ENCODE measurements around the gene KMT5B. TPM values are rescaled to one million over a fixed set of nuclear protein-coding genes. Genes with fewer than 3 reads are reported as not detected.
A peak's percentile ranks its signal among the peaks of the same experiment; 100 is the strongest.

KMT5B gene
- total and polyA plus RNA-seq, 2 of the 4 experiments (the other 2 are of a cell fraction) = 11.2 to 13.4 TPM

DNA sequence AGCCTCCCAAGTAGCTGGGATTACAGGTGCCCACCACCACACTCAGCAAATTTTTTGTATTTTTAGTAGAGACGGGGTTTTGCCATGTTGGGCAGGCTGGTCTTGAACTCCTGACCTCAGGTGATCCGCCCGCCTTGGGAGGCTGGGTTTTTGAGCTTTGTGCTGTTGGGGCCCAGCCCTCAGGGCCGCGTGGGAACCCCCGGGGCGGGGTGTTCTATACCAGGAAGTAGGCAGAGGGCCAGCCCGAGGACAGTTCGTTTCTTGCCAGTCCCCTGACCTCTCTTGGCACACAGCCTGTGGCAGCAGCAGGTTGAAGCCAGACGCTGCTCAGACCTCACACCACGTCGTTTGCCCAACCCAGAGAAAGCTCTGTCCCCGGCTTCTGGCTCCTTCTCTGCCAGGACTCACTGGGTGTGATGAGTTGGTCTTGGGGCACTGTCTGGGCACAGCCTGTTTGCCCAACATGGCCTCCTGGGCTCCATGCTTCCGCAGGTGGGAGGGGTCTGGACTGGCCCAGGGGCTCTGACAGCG, 67.0 kb downstream of the KMT5B start:
- H2BK15ac ChIP-seq (ENCODE audit: low read depth, low read length) = no peak overlapping the region

More for the DNA sequence above, 67.0 kb downstream of the KMT5B start:
- Histone ChIP-seq H3K9me1 (ENCODE audit: insufficient read depth, low read length) (peaks cover 3% of the 10 kb centered on the region; the same call in 1 of the 2 replicates), H3K56ac (ENCODE audit: extremely low read depth, insufficient read depth, low read length) (no peak overlapping the region), H4K5ac (ENCODE audit: low read depth, low read length) (no peak overlapping the region), H2BK20ac (ENCODE audit: low read depth, low read length) (no peak overlapping the region), H3K4me3 (ENCODE audit: insufficient read depth, low read depth, low read length) (no peak overlapping the region), H3K4me2 (ENCODE audit: low read depth, low read length) (no peak overlapping the region), H4K8ac (ENCODE audit: low read depth in 2 of 2, low read length in 2 of 2) (no peak overlapping the region), H3K23ac (ENCODE audit: low read depth, low read length) (no peak overlapping the region), H3K27me3 (ENCODE audit: control insufficient read depth, insufficient read depth, low read length) (no peaks in the 10 kb centered on the region; the same call in 1 of the 2 replicates), H2AFZ (replicated peaks; ENCODE audit: low read length, poor library complexity) (no peak overlapping the region), H3K36me3 (ENCODE audit: control insufficient read depth, insufficient read depth, low read length) (no peaks in the 10 kb centered on the region), H3K27ac (ENCODE audit: insufficient read depth, low read length) (no peak overlapping the region), H4K91ac (ENCODE audit: insufficient read depth, low read depth, low read length) (no peak overlapping the region), H3K79me1 (ENCODE audit: low read depth in 1 of 2, low read length in 2 of 2) (no peaks in the 10 kb centered on the region), H3K18ac (ENCODE audit: low read depth, low read length) (no peak overlapping the region), H3K9ac (ENCODE audit: low read depth, low read length) (no peak overlapping the region), H2AK9ac (replicated peaks; ENCODE audit: low read depth, low read length, poor library complexity) (peak overlapping the region; percentile 42), H3K4ac (ENCODE audit: low read depth, low read length) (no peak overlapping the region), H2AK5ac (ENCODE audit: low read depth, low read length) (no peak overlapping the region), H3K4me1 (ENCODE audit: control insufficient read depth, insufficient read depth, low read length) (peaks cover 4% of the 10 kb centered on the region; the same call in 1 of the 2 replicates), H4K20me1 (ENCODE audit: insufficient read depth, low read length) (no peaks in the 10 kb centered on the region), H3K9me3 (ENCODE audit: control insufficient read depth, insufficient read depth, low read length) (no peaks in the 10 kb centered on the region), H2BK120ac (ENCODE audit: low read depth, low read length) (no peak overlapping the region), H2BK5ac (ENCODE audit: low read depth, low read length, poor library complexity, severe bottlenecking) (no peak overlapping the region), H3K14ac (replicated peaks; ENCODE audit: low read depth, low read length) (no peak overlapping the region)
- CTCF ChIA-PET = no interaction called here
- dilution Hi-C loops (cut with HindIII; ENCODE audit: low sequenced_read_pairs, unreplicated experiment) (no loop called here), intact Hi-C loops (cut with micrococcal nuclease) (no loop called here), in situ Hi-C loops (cut with MboI; ENCODE audit: low sequenced_read_pairs) (no loop called here)
- TF ChIP-seq ELK1 (IDR thresholded peaks at IDR 0.05; ENCODE audit: borderline replicate concordance, low read depth, low read length) (no peak), NFE2L2 (IDR thresholded peaks at IDR 0.05; ENCODE audit: low read depth, low read length) (no peak), SMC3 (IDR thresholded peaks at IDR 0.05; ENCODE audit: low read depth, low read length) (no peak), USF2 (IDR thresholded peaks at IDR 0.05; ENCODE audit: low read depth, low read length) (no peak), RFX5 (IDR thresholded peaks at IDR 0.05; ENCODE audit: low read depth, low read length) (no peak), RCOR1 (IDR thresholded peaks at IDR 0.05; ENCODE audit: insufficient replicate concordance, low read length) (no peak)
- TF ChIP-seq, protein P1, sequence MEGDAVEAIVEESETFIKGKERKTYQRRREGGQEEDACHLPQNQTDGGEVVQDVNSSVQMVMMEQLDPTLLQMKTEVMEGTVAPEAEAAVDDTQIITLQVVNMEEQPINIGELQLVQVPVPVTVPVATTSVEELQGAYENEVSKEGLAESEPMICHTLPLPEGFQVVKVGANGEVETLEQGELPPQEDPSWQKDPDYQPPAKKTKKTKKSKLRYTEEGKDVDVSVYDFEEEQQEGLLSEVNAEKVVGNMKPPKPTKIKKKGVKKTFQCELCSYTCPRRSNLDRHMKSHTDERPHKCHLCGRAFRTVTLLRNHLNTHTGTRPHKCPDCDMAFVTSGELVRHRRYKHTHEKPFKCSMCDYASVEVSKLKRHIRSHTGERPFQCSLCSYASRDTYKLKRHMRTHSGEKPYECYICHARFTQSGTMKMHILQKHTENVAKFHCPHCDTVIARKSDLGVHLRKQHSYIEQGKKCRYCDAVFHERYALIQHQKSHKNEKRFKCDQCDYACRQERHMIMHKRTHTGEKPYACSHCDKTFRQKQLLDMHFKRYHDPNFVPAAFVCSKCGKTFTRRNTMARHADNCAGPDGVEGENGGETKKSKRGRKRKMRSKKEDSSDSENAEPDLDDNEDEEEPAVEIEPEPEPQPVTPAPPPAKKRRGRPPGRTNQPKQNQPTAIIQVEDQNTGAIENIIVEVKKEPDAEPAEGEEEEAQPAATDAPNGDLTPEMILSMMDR (conservative IDR thresholded peaks at IDR 0.05; ENCODE audit: low read depth, low read length) = no peak
- ATAC-seq (ENCODE audit: low read depth) (no peak), DNase-seq (no peak)
- BruUV-seq (replicated peaks) = no TSS peak
- POLR2A ChIA-PET (ENCODE audit: unreplicated experiment) = no interaction called here
- no CpG with 5 or more reads among the region's 15 CpGs for WGBS, 2 experiments (ENCODE audit: extremely low coverage in 2 of 2, insufficient read length in 1 of 2)

All from IMR-90 (cell line).